GM12875 (cell line): ENCODE data around the gene SMAD5.

ENCODE experiments used
- H3K4me3 ChIP-seq: one replicate; pipeline ENCODE4 v1.5.1; 2011; ENCODE audit warnings: low read depth, low read length, control low read depth
- CTCF ChIP-seq: IDR thresholded peaks from 2 replicates; pipeline ENCODE4 v1.5.1; 2011; ENCODE audit warnings: low read depth, mild to moderate bottlenecking, control low read depth, inconsistent platforms, low read length, moderate library complexity, borderline replicate concordance; ENCODE audit not compliant: insufficient read depth

Gene SMAD5

DNA sequence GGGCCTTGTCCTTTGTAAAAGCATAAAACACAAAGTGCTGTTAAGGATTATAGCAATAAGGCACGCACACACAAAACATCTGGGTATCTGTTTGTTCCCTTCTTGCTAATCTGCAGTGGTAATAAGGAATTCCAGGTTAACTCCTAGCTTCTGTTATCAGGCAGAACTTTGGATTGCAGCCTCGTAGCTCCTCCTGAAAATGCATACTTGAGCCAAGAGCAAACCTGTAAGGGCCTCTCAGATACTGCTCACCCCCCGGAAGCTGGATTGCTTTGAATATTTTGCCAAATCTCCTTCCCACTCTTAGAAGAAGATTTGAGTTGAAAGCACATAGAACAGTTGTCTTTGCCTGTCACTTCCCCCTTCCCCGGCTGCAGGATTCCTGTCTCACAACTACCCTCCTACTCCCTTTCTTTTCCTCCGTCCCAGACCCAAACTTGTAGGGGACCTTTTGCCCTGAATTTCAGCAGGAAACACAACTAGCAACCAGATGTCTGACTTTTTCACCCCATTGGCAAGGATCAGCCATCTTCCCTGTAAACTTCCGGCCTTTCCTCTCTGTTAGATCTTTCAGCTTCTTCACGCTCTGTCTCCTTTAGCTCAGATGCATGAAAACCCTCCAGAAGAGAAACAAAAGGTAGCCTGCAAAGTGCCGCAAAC lies 28.2 kb upstream of the SMAD5 start:
- no peak for TF ChIP-seq CTCF
- no peak overlapping the region for H3K4me3 ChIP-seq

DNA sequence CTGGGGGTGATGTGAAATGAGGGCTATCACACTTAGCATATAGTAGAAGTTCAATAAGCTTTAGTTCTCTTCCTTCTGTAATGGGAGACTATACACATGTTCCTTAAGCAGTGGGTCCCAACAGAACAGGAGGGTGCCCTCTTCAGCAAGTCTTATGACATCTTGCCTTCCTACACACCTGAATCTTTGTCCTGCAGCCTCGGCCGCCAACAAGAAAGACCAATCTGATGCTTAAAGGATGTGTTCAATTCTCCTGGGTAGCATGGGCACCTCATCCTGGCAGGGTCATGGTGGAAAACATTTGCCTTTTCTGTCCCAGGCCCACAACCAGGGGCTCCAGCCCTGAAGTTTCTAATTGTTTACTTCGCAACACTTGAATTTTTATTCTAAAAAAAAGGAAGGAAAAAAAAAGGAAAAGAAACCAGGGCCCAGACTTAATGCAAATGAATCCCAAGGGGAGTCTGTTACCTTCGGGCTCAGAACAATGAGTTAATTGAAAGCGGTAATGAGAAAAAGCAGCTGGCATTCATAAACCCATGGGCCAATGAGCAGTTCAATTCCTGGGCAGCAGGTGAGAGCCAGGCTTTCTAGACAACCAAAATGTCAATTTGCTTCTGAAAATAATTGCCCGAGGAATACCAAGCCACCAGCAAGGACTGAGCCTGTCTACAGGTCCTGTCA lies 26.2 kb upstream of the SMAD5 start:
- no peak overlapping the region for H3K4me3 ChIP-seq
- TF ChIP-seq CTCF = no peak

DNA sequence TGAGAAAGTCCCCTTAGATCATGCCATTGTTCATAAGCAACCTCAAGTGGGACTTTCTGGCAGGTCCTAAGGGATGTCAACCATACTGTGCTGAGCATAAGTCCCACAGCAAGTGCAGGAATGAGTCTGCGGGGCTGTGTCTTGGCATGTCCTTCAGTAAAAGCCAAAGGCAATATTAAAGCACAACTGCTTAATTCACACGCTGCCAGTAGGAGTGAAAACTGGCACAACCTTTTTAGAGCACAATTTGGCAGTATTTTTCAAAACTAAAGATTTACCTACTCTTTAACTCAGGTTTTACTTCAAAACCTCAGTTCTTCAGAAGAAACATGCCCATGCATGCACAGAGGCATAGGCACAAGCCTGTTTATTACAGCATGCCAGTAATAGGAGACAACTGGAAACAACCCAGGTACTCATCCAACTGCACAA lies 24.4 kb upstream of the SMAD5 start:
- H3K4me3 ChIP-seq = no peak overlapping the region
- no peak for TF ChIP-seq CTCF

- no peak for TF ChIP-seq CTCF
- H3K4me3 ChIP-seq = no peak overlapping the region
These were observed 23.9 kb upstream of the SMAD5 start for GRCh38 chr5:136108766-136109165.

- TF ChIP-seq CTCF = no peak
- no peak overlapping the region for H3K4me3 ChIP-seq
These were observed 23.1 kb upstream of the SMAD5 start for GRCh38 chr5:136109453-136110135.

GRCh38 chr5:136113606-136114005 lies 19.0 kb upstream of the SMAD5 start:
- TF ChIP-seq CTCF = no peak
- no peak overlapping the region for H3K4me3 ChIP-seq
